HEK293 (cell line): ENCODE results near the gene HS1BP3.

ENCODE experiments used
- CTCF ChIA-PET: fragments of 350-600 bp; formaldehyde crosslinking; extraction: SDS; loops from one replicate; lab custom pipeline; 2021; ENCODE audit warnings: antibody characterized with exemption; lab: Yijun Ruan, JAX
- POLR2A ChIA-PET: fragments of 300-600 bp; formaldehyde crosslinking; extraction: SDS; loops from one replicate; lab custom pipeline; 2020; ENCODE audit warnings: antibody characterized with exemption, inconsistent platforms; lab: Yijun Ruan, JAX
- H3K27ac ChIP-seq: fragments of 200-500 bp; sonication (Bioruptor generic); 2 replicates; pipeline ENCODE4 v1.5.1; 2014; ENCODE audit warnings: low read depth, low read length, control low read depth, inconsistent platforms; ENCODE audit errors: extremely low read depth
- H3K36me3 ChIP-seq, 2 experiments: fragments of 200-500 bp in 1 of 2; sonication (Bioruptor generic) in 1 of 2; 1 replicate in 1 of 2; 2 replicates in 1 of 2; pipeline ENCODE4 v1.5.1; 2014 to 2017; ENCODE audit warnings: inconsistent platforms in 2 of 2, low read length in 2 of 2; ENCODE audit not compliant: control insufficient read depth in 2 of 2, insufficient read depth in 1 of 2
- H3K4me1 ChIP-seq: fragments of 200-500 bp; sonication (Bioruptor generic); 2 replicates; pipeline ENCODE4 v1.5.1; 2014; ENCODE audit warnings: mild to moderate bottlenecking, low read length, inconsistent platforms; ENCODE audit not compliant: control insufficient read depth, insufficient read depth
- H3K4me3 ChIP-seq: 2 replicates; pipeline ENCODE4 v1.5.1; 2011; ENCODE audit warnings: low read depth, mild to moderate bottlenecking, control low read depth, low read length, moderate library complexity
- H3K9me3 ChIP-seq: fragments of 200-500 bp; sonication (Bioruptor generic); 2 replicates; pipeline ENCODE4 v1.5.1; 2014; ENCODE audit warnings: low read depth, low read length, inconsistent platforms; ENCODE audit not compliant: control insufficient read depth, insufficient read depth
- ZBTB17 ChIP-seq: fragments of 450-650 bp; formaldehyde crosslinking; IDR thresholded peaks from 2 replicates; pipeline ENCODE4 v1.5.1; 2016; ENCODE audit warnings: missing biosample characterization, missing genetic modification characterization
- ZBTB21 ChIP-seq: fragments of 450-650 bp; formaldehyde crosslinking; IDR thresholded peaks from 2 replicates; pipeline ENCODE4 v1.5.1; 2017; ENCODE audit warnings: missing biosample characterization, missing genetic modification characterization
- ZIC2 ChIP-seq: fragments of 450-650 bp; formaldehyde crosslinking; IDR thresholded peaks from 2 replicates; pipeline ENCODE4 v1.5.1; 2016; ENCODE audit warnings: missing biosample characterization, missing genetic modification characterization
- ZNF132 ChIP-seq: fragments of 450-650 bp; formaldehyde crosslinking; IDR thresholded peaks from 2 replicates; pipeline ENCODE4 v1.5.1; 2017; ENCODE audit warnings: missing biosample characterization, missing genetic modification characterization, borderline replicate concordance
- ZNF2 ChIP-seq: fragments of 450-650 bp; formaldehyde crosslinking; IDR thresholded peaks from 2 replicates; pipeline ENCODE4 v1.5.1; 2016; ENCODE audit warnings: missing biosample characterization, missing genetic modification characterization
- ZNF214 ChIP-seq: fragments of 450-650 bp; formaldehyde crosslinking; IDR thresholded peaks from 2 replicates; pipeline ENCODE4 v1.5.1; 2017; ENCODE audit warnings: missing biosample characterization, mild to moderate bottlenecking, missing genetic modification characterization, borderline replicate concordance
- ZNF292 ChIP-seq: fragments of 450-650 bp; formaldehyde crosslinking; IDR thresholded peaks from 2 replicates; pipeline ENCODE4 v1.5.1; 2016; ENCODE audit warnings: low read depth, missing biosample characterization, missing genetic modification characterization, borderline replicate concordance
- ZNF394 ChIP-seq: fragments of 450-650 bp; formaldehyde crosslinking; IDR thresholded peaks from 2 replicates; pipeline ENCODE4 v1.5.1; 2016; ENCODE audit warnings: missing biosample characterization, missing genetic modification characterization, mild to moderate bottlenecking, moderate library complexity, borderline replicate concordance
- ZNF624 ChIP-seq: fragments of 450-650 bp; formaldehyde crosslinking; IDR thresholded peaks from 2 replicates; pipeline ENCODE4 v1.5.1; 2017; ENCODE audit warnings: missing biosample characterization, missing genetic modification characterization
- TF ChIP-seq, protein P1 (sequence below): fragments of 450-650 bp; formaldehyde crosslinking; IDR thresholded peaks from 2 replicates; pipeline ENCODE4 v1.5.1; 2016; ENCODE audit warnings: missing biosample characterization, missing genetic modification characterization
- TF ChIP-seq, protein P2 (sequence below): fragments of 450-650 bp; formaldehyde crosslinking; conservative IDR thresholded peaks from 2 replicates; pipeline ENCODE4 v1.5.1; 2016; ENCODE audit warnings: low read depth, missing biosample characterization, missing genetic modification characterization
- TF ChIP-seq, protein P3 (sequence below): fragments of 450-650 bp; formaldehyde crosslinking; IDR thresholded peaks from 2 replicates; pipeline ENCODE4 v1.5.1; 2016; ENCODE audit warnings: missing biosample characterization, missing genetic modification characterization
- TF ChIP-seq, protein P4 (sequence below): fragments of 450-650 bp; formaldehyde crosslinking; IDR thresholded peaks from 2 replicates; pipeline ENCODE4 v1.5.1; 2016; ENCODE audit warnings: missing biosample characterization, missing genetic modification characterization
- TF ChIP-seq, protein P5 (sequence below): fragments of 450-650 bp; formaldehyde crosslinking; optimal IDR thresholded peaks from 2 replicates; pipeline ENCODE3; 2016; ENCODE audit warnings: missing biosample characterization, mild to moderate bottlenecking, missing genetic modification characterization

HS1BP3 gene

DNA sequence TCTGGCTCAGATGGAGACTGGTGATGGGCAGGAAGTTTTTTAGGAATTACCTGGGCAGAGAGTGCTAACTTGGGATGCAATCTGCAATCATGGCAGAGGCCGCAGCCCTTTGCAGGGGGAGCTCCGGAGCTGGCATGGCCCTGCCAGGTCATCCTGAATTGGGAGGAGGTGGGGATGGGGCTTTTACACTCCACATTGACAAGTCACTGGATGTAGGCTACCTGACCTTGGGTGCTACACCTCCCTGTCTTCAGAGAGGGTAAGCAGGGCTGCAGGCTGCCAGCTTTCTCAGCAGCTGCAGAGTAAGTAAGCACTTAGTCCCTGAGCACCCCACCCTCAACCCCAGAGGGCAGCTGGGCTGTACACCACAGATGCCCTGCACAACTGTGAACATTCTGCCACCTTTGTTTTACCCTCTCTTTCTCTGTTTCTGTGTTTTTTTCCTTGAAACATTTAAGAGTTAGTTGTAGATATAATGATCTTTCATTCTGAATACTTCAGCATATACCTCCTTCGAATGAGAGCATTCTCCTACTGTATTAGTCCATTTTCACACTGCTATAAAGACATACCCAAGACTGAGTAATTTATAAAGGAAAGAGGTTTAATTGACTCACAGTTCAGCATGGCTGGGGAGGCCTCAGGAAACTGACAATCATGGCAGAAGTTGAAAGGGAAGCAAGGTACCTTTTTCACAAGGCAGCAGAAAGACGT is 6.8 kb upstream of the HS1BP3 start:
- TF ChIP-seq, protein P1, sequence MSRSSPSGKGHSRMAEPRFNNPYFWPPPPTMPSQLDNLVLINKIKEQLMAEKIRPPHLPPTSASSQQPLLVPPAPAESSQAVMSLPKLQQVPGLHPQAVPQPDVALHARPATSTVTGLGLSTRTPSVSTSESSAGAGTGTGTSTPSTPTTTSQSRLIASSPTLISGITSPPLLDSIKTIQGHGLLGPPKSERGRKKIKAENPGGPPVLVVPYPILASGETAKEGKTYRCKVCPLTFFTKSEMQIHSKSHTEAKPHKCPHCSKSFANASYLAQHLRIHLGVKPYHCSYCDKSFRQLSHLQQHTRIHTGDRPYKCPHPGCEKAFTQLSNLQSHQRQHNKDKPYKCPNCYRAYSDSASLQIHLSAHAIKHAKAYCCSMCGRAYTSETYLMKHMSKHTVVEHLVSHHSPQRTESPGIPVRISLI (tag by site-specific recombination), result no peak
- TF ChIP-seq ZBTB17 (no peak), ZNF394 (no peak)
- TF ChIP-seq, protein P2, sequence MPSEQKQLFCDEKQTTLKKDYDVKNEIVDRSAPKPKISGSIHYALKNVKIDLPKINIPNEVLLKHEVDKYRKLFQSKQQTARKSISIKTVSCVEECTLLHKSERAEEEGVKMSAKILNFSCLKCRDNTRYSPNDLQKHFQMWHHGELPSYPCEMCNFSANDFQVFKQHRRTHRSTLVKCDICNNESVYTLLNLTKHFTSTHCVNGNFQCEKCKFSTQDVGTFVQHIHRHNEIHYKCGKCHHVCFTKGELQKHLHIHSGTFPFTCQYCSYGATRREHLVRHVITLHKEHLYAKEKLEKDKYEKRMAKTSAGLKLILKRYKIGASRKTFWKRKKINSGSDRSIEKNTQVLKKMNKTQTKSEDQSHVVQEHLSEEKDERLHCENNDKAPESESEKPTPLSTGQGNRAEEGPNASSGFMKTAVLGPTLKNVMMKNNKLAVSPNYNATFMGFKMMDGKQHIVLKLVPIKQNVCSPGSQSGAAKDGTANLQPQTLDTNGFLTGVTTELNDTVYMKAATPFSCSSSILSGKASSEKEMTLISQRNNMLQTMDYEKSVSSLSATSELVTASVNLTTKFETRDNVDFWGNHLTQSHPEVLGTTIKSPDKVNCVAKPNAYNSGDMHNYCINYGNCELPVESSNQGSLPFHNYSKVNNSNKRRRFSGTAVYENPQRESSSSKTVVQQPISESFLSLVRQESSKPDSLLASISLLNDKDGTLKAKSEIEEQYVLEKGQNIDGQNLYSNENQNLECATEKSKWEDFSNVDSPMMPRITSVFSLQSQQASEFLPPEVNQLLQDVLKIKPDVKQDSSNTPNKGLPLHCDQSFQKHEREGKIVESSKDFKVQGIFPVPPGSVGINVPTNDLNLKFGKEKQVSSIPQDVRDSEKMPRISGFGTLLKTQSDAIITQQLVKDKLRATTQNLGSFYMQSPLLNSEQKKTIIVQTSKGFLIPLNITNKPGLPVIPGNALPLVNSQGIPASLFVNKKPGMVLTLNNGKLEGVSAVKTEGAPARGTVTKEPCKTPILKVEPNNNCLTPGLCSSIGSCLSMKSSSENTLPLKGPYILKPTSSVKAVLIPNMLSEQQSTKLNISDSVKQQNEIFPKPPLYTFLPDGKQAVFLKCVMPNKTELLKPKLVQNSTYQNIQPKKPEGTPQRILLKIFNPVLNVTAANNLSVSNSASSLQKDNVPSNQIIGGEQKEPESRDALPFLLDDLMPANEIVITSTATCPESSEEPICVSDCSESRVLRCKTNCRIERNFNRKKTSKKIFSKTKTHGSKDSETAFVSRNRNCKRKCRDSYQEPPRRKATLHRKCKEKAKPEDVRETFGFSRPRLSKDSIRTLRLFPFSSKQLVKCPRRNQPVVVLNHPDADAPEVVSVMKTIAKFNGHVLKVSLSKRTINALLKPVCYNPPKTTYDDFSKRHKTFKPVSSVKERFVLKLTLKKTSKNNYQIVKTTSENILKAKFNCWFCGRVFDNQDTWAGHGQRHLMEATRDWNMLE (tag by site-specific recombination), result no peak
- TF ChIP-seq, protein P3, sequence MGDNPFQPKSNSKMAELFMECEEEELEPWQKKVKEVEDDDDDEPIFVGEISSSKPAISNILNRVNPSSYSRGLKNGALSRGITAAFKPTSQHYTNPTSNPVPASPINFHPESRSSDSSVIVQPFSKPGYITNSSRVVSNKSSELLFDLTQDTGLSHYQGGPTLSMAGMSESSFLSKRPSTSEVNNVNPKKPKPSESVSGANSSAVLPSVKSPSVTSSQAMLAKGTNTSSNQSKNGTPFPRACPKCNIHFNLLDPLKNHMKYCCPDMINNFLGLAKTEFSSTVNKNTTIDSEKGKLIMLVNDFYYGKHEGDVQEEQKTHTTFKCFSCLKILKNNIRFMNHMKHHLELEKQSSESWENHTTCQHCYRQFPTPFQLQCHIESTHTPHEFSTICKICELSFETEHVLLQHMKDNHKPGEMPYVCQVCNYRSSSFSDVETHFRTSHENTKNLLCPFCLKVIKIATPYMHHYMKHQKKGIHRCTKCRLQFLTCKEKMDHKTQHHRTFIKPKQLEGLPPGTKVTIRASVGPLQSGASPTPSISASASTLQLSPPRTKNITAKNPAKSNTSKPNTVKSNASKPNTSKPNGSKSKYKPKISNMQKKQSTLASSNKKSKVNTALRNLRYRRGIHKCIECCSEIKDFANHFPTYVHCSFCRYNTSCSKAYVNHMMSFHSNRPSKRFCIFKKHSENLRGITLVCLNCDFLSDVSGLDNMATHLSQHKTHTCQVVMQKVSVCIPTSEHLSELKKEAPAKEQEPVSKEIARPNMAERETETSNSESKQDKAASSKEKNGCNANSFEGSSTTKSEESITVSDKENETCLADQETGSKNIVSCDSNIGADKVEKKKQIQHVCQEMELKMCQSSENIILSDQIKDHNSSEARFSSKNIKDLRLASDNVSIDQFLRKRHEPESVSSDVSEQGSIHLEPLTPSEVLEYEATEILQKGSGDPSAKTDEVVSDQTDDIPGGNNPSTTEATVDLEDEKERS (tag by site-specific recombination), result no peak
- POLR2A ChIA-PET, result interaction anchor here (0.6 kb wide), 1 partner anchor 15 kb away, joined by 3 read pairs; no protein-coding TSS in a partner anchor
- H3K4me3 ChIP-seq, result no peak overlapping the region
- CTCF ChIA-PET, result no interaction called here
- H3K36me3 ChIP-seq, result no peaks in the 10 kb centered on the region
- no peaks in the 10 kb centered on the region for H3K4me1 ChIP-seq
- H3K27ac ChIP-seq, result no peak overlapping the region
- H3K9me3 ChIP-seq, result no peaks in the 10 kb centered on the region

DNA sequence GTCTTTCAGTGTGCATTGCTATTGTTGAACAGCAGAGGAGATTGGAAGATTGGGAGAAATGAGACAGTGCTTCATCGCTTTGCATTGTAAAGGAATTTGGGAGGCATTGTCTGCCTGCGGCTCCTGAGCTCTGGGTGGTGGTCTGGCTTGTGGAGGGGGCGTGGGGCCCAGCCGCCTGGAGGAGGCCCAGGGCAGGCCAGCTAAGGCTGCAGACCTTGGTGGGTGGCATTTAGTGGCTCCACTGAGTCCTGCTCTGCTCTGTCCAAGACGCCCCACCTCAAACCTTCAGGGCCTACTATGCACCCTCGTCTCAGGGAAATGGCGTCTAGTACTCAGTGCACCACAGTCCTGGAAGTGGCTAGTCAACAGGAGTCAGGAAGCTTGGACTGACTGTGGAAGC is 5.7 kb upstream of the HS1BP3 start:
- Histone ChIP-seq H3K36me3 (no peaks in the 10 kb centered on the region), H3K4me3 (no peak overlapping the region), H3K27ac (no peak overlapping the region), H3K9me3 (no peaks in the 10 kb centered on the region), H3K4me1 (no peaks in the 10 kb centered on the region)
- POLR2A ChIA-PET, result interaction anchor here (1.4 kb wide), 1 partner anchor 209 kb away, joined by 4 read pairs; no protein-coding TSS in a partner anchor
- TF ChIP-seq, protein P1 (tag by site-specific recombination), result no peak
- TF ChIP-seq ZNF624 (tag by site-specific recombination) (no peak), ZNF292 (tag by site-specific recombination) (no peak), ZNF214 (tag by site-specific recombination) (no peak), ZBTB21 (tag by site-specific recombination) (no peak), ZIC2 (no peak), ZNF132 (tag by site-specific recombination) (no peak), ZNF2 (no peak)
- TF ChIP-seq, protein P4, sequence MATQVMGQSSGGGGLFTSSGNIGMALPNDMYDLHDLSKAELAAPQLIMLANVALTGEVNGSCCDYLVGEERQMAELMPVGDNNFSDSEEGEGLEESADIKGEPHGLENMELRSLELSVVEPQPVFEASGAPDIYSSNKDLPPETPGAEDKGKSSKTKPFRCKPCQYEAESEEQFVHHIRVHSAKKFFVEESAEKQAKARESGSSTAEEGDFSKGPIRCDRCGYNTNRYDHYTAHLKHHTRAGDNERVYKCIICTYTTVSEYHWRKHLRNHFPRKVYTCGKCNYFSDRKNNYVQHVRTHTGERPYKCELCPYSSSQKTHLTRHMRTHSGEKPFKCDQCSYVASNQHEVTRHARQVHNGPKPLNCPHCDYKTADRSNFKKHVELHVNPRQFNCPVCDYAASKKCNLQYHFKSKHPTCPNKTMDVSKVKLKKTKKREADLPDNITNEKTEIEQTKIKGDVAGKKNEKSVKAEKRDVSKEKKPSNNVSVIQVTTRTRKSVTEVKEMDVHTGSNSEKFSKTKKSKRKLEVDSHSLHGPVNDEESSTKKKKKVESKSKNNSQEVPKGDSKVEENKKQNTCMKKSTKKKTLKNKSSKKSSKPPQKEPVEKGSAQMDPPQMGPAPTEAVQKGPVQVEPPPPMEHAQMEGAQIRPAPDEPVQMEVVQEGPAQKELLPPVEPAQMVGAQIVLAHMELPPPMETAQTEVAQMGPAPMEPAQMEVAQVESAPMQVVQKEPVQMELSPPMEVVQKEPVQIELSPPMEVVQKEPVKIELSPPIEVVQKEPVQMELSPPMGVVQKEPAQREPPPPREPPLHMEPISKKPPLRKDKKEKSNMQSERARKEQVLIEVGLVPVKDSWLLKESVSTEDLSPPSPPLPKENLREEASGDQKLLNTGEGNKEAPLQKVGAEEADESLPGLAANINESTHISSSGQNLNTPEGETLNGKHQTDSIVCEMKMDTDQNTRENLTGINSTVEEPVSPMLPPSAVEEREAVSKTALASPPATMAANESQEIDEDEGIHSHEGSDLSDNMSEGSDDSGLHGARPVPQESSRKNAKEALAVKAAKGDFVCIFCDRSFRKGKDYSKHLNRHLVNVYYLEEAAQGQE (tag by site-specific recombination), result no peak
- TF ChIP-seq, protein P5, sequence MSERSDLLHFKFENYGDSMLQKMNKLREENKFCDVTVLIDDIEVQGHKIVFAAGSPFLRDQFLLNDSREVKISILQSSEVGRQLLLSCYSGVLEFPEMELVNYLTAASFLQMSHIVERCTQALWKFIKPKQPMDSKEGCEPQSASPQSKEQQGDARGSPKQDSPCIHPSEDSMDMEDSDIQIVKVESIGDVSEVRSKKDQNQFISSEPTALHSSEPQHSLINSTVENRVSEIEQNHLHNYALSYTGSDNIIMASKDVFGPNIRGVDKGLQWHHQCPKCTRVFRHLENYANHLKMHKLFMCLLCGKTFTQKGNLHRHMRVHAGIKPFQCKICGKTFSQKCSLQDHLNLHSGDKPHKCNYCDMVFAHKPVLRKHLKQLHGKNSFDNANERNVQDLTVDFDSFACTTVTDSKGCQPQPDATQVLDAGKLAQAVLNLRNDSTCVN (tag by site-specific recombination), result no peak
- CTCF ChIA-PET, result interaction anchor here (0.6 to 1.3 kb wide), 3 partner anchors 10 to 389 kb away, joined by 3 to 6 read pairs (median 4); no protein-coding TSS in a partner anchor
